Nephron (organoid): ENCODE results near the gene USP37.
A peak's percentile ranks its signal among the peaks of the same experiment; 100 is the strongest.

Experiments used
- H3K27ac Mint-ChIP-seq, 3 experiments: 2 replicates each; pipeline ENCODE4 v1.8.0; 2020; ENCODE audit warnings: mixed read lengths in 3 of 3, mild to moderate bottlenecking in 2 of 3, moderate library complexity in 1 of 3
- H3K27me3 Mint-ChIP-seq: 2 replicates; pipeline ENCODE4 v1.8.0; 2021; ENCODE audit warnings: low read depth, mild to moderate bottlenecking, moderate library complexity, mixed read lengths
- H3K36me3 Mint-ChIP-seq: 2 replicates; pipeline ENCODE4 v1.8.0; 2020; ENCODE audit warnings: low read depth, mixed read lengths
- H3K4me1 Mint-ChIP-seq: 2 replicates; pipeline ENCODE4 v1.8.0; 2020; ENCODE audit warnings: mixed read lengths
- H3K4me3 Mint-ChIP-seq, 3 experiments: 2 replicates each; pipeline ENCODE4 v1.8.0; 2020; ENCODE audit warnings: mild to moderate bottlenecking in 3 of 3, mixed read lengths in 3 of 3, moderate library complexity in 2 of 3
- H3K9me3 Mint-ChIP-seq: 2 replicates; pipeline ENCODE4 v1.8.0; 2020; ENCODE audit warnings: mixed read lengths
- TF ChIP-seq, protein P1 (sequence below), 3 experiments: fragments of 200-600 bp; sonication (generic); IDR thresholded peaks; one replicate each; pipeline ENCODE4 v1.5.0; 2021; ENCODE audit warnings: antibody characterized with exemption in 3 of 3; ENCODE audit not compliant: unreplicated experiment in 3 of 3

The USP37 gene

DNA sequence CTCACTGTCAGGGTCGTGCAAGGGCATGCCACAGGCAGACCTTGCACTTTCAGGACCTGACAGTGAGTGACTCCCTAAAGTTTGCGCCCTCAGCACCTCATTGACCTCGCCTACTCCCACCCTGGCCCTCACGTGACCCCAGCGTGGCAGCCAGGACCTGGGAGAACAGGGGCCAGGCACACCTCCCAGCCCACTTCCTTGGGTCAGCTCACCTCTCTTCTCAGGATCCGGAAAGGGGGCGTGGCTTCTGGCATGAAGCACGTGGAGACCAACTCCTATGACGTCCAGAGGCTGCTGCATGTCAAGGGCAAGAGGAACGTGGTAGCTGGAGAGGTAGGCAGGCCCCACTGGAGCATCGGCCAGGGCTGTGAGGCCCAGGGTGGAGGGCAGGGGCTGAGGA is 140.4 kb downstream of the USP37 start:
- H3K9me3 Mint-ChIP-seq = no peaks in the 10 kb centered on the region
- H3K36me3 Mint-ChIP-seq = no peaks in the 10 kb centered on the region
- H3K27me3 Mint-ChIP-seq = peaks cover 6% of the 10 kb centered on the region
- H3K4me3 Mint-ChIP-seq = no peak overlapping the region
- TF ChIP-seq, protein P1, sequence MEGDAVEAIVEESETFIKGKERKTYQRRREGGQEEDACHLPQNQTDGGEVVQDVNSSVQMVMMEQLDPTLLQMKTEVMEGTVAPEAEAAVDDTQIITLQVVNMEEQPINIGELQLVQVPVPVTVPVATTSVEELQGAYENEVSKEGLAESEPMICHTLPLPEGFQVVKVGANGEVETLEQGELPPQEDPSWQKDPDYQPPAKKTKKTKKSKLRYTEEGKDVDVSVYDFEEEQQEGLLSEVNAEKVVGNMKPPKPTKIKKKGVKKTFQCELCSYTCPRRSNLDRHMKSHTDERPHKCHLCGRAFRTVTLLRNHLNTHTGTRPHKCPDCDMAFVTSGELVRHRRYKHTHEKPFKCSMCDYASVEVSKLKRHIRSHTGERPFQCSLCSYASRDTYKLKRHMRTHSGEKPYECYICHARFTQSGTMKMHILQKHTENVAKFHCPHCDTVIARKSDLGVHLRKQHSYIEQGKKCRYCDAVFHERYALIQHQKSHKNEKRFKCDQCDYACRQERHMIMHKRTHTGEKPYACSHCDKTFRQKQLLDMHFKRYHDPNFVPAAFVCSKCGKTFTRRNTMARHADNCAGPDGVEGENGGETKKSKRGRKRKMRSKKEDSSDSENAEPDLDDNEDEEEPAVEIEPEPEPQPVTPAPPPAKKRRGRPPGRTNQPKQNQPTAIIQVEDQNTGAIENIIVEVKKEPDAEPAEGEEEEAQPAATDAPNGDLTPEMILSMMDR (IDR thresholded peaks at IDR 0.05; ENCODE audit: unreplicated experiment in 3 of 3) = no peak
- H3K27ac Mint-ChIP-seq = no peak overlapping the region
- no peaks in the 10 kb centered on the region for H3K4me1 Mint-ChIP-seq

DNA sequence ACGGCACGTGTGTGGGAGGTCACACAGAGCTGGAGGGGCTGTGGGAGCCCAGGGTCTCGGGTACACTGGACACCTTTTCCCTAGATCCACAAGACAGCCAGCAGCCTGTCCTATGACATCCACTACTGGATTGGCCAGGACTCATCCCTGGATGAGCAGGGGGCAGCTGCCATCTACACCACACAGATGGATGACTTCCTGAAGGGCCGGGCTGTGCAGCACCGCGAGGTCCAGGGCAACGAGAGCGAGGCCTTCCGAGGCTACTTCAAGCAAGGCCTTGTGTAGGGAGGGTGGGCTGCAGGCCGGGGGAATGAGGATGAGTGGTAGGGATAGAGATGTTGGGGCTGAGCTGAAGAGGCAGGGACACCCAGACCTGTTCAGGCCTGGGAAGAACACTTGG is 142.6 kb downstream of the USP37 start:
- Mint-ChIP-seq H3K27ac (no peak overlapping the region), H3K36me3 (no peaks in the 10 kb centered on the region), H3K27me3 (no peaks in the 10 kb centered on the region), H3K9me3 (no peaks in the 10 kb centered on the region), H3K4me1 (no peaks in the 10 kb centered on the region), H3K4me3 (no peak overlapping the region)
- TF ChIP-seq, protein P1 (IDR thresholded peaks at IDR 0.05; ENCODE audit: unreplicated experiment in 3 of 3) = no peak

DNA sequence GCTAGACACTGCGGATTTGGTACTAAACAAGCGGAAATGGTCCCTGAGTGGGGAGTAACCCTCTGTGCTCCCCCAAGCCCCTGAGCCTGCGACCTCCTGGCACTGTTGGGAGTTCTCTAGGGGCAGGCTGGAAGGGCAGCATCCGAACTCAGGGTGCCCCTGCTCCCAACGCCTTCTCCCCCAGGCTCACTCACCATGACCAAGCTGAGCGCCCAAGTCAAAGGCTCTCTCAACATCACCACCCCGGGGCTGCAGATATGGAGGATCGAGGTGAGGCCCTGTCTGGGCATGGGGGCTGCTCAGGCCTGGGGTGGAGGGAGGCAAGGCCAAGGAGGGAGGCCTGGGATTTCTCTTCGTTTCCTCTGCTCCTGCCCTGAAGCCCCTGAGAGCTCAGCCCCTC is 144.6 kb downstream of the USP37 start:
- H3K4me1 Mint-ChIP-seq = no peaks in the 10 kb centered on the region
- no peak overlapping the region for H3K27ac Mint-ChIP-seq
- H3K4me3 Mint-ChIP-seq = no peak overlapping the region
- TF ChIP-seq, protein P1 (IDR thresholded peaks at IDR 0.05; ENCODE audit: unreplicated experiment in 3 of 3) = no peak
- H3K36me3 Mint-ChIP-seq = no peaks in the 10 kb centered on the region
- H3K9me3 Mint-ChIP-seq = no peaks in the 10 kb centered on the region
- no peaks in the 10 kb centered on the region for H3K27me3 Mint-ChIP-seq

DNA sequence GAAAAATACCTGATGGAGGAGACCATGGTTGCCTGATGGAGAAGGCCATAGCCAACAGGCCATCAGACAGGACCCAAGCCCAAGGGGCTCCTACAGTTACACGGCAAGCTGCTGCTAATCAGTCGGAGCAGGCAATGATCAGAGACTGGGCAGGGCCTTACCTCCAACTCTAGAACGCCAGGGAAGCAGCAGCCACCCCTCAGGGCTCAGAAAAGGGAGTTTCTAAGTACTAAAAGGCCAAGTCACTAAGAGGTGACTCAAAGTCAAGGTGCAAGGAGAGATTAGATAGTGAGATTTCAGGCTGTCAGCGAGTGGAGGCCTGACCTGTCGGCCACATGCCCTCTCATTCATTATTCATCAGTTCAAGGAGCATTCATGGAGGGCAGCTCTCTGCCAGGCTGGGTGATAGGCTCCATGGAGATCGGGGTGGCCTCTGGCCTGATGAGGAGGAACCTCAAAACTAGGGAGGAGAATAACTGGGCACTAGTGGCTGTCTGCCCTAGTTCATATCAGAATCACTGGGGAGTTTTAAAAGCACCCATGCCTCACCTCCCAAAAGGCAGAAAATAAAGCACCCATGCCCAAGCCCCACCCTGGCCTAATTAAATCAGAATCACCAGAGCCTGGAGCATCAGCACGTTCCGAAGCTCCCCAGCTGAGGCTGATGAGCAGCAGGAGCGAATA is 145.6 kb downstream of the USP37 start:
- Mint-ChIP-seq H3K4me3 (no peak overlapping the region), H3K27ac (no peak overlapping the region), H3K9me3 (no peaks in the 10 kb centered on the region), H3K36me3 (no peaks in the 10 kb centered on the region), H3K4me1 (no peaks in the 10 kb centered on the region), H3K27me3 (no peaks in the 10 kb centered on the region)
- TF ChIP-seq, protein P1 (IDR thresholded peaks at IDR 0.05; ENCODE audit: unreplicated experiment in 3 of 3) = no peak

DNA sequence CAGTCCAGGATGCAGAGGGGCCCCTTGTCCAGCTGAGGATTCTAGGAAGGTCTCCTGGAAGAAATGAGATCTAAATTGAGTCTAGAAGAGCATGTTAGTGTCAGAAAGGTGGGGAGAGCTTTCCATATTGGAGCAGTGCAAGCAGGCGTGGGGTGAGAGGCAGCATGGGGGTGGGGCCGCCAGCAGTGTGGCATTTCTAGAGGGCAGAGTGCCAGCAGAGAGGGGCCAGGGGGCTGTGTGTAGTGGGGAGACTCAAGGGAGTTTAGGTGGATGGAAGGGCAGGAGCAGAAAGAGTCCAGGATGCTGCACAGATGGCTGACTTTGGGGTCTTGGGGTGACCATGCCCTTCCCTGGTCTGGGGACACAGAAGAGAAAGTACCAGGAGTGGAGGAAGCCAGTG is 147.1 kb downstream of the USP37 start:
- no peaks in the 10 kb centered on the region for H3K27me3 Mint-ChIP-seq
- TF ChIP-seq, protein P1 (IDR thresholded peaks at IDR 0.05; ENCODE audit: unreplicated experiment in 3 of 3) = no peak
- no peak overlapping the region for H3K27ac Mint-ChIP-seq
- H3K4me1 Mint-ChIP-seq = no peaks in the 10 kb centered on the region
- no peaks in the 10 kb centered on the region for H3K36me3 Mint-ChIP-seq
- H3K4me3 Mint-ChIP-seq = no peak overlapping the region
- no peaks in the 10 kb centered on the region for H3K9me3 Mint-ChIP-seq

- Mint-ChIP-seq H3K36me3 (no peaks in the 10 kb centered on the region), H3K27me3 (no peaks in the 10 kb centered on the region), H3K9me3 (no peaks in the 10 kb centered on the region), H3K27ac (peak overlapping the region in 1 of 3 experiments; percentile 60), H3K4me3 (peak overlapping the region in 2 of 3 experiments; percentile 48 to 51), H3K4me1 (no peaks in the 10 kb centered on the region)
- TF ChIP-seq, protein P1 (IDR thresholded peaks at IDR 0.05; ENCODE audit: unreplicated experiment in 3 of 3) = no peak
Measured at GRCh38 chr2:218419630-218420216, 148.4 kb downstream of the USP37 start.
